ENCODE data around the gene MXRA7.

The MXRA7 gene

DNA sequence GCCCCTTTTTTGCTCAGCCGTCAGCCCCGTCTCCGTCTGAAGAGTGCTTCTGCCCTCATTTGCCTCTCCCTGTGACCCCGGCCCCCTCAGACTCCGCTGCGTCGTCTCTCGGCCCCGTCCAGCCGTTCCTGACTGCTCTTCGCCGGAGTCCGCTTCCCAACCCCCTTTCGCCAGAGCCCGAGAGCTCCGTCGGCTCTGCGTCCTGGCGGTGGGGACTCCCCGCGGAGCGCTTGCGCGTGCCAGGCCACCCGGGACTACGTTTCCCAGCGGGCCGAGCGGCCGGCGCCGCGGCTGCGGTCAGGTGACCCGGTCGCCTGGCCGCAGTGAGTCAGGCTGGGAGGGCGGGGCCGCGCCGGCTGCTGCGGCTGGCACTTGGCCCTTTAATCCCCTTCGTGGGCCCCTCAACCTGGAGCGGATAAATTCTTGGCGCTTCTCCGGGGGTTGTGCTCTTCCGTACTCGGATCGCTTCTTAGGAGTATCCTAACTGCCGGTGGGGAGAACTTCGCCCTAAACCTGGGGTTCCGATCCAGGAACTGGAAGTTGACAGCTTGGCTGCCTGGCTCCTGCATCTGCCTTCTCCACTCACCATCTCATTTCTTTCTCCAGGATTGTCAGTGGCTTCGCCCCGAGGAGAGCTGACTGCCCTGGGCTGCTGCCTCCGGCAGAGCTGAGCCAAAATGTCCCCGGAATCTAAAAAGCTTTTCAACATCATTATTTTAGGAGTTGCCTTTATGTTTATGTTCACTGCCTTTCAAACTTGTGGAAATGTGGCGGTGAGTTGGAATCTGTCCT lies 27.1 kb upstream of the MXRA7 start, which contains the start of gene MFSD11 (continued):
- no peak; the same call in 1 of the 2 replicates for TF ChIP-seq MYNN (tag by site-specific recombination; IDR thresholded peaks at IDR 0.05; ENCODE audit: borderline replicate concordance)
- TF ChIP-seq ZNF184 (tag by site-specific recombination; IDR thresholded peaks at IDR 0.05) = peak; percentile 72; the same call in 1 of the 2 replicates
- TF ChIP-seq ZNF510 (tag by site-specific recombination; IDR thresholded peaks at IDR 0.05; ENCODE audit: insufficient replicate concordance) = no peak
- peak; percentile 77; the same call in 1 of the 2 replicates for TF ChIP-seq ZXDB (tag by site-specific recombination; IDR thresholded peaks at IDR 0.05)
- no peak; the same call in 1 of the 2 replicates for TF ChIP-seq SP2 (tag by site-specific recombination; IDR thresholded peaks at IDR 0.05)
- TF ChIP-seq, protein P1, sequence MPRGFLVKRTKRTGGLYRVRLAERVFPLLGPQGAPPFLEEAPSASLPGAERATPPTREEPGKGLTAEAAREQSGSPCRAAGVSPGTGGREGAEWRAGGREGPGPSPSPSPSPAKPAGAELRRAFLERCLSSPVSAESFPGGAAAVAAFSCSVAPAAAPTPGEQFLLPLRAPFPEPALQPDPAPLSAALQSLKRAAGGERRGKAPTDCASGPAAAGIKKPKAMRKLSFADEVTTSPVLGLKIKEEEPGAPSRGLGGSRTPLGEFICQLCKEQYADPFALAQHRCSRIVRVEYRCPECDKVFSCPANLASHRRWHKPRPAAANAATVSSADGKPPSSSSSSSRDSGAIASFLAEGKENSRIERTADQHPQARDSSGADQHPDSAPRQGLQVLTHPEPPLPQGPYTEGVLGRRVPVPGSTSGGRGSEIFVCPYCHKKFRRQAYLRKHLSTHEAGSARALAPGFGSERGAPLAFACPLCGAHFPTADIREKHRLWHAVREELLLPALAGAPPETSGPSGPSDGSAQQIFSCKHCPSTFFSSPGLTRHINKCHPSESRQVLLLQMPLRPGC (tag by site-specific recombination; IDR thresholded peaks at IDR 0.05) = peak; percentile 84; the same call in 1 of the 2 replicates
- TF ChIP-seq ZBTB48 (tag by site-specific recombination; IDR thresholded peaks at IDR 0.05) = no peak
- TF ChIP-seq ZNF223 (tag by site-specific recombination; IDR thresholded peaks at IDR 0.05) = no peak
- TF ChIP-seq ZEB2 (tag by site-specific recombination; IDR thresholded peaks at IDR 0.05) = peak; percentile 95
- no peak for TF ChIP-seq ZNF530 (tag by site-specific recombination; IDR thresholded peaks at IDR 0.05; ENCODE audit: low read depth)
- no peak for TF ChIP-seq HOXD13 (CRISPR knock-in tag; IDR thresholded peaks at IDR 0.05; ENCODE audit: borderline replicate concordance)
- TF ChIP-seq, protein P2, sequence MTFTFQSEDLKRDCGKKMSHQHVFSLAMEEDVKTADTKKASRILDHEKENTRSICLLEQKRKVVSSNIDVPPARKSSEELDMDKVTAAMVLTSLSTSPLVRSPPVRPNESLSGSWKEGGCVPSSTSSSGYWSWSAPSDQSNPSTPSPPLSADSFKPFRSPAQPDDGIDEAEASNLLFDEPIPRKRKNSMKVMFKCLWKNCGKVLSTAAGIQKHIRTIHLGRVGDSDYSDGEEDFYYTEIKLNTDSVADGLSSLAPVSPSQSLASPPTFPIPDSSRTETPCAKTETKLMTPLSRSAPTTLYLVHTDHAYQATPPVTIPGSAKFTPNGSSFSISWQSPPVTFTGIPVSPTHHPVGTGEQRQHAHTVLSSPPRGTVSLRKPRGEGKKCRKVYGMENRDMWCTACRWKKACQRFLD (tag by site-specific recombination; IDR thresholded peaks at IDR 0.05) = no peak
- TF ChIP-seq, protein P3, sequence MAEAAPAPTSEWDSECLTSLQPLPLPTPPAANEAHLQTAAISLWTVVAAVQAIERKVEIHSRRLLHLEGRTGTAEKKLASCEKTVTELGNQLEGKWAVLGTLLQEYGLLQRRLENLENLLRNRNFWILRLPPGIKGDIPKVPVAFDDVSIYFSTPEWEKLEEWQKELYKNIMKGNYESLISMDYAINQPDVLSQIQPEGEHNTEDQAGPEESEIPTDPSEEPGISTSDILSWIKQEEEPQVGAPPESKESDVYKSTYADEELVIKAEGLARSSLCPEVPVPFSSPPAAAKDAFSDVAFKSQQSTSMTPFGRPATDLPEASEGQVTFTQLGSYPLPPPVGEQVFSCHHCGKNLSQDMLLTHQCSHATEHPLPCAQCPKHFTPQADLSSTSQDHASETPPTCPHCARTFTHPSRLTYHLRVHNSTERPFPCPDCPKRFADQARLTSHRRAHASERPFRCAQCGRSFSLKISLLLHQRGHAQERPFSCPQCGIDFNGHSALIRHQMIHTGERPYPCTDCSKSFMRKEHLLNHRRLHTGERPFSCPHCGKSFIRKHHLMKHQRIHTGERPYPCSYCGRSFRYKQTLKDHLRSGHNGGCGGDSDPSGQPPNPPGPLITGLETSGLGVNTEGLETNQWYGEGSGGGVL (tag by site-specific recombination; IDR thresholded peaks at IDR 0.05) = peak; percentile 29; the same call in 1 of the 2 replicates
- peak; percentile 93 for TF ChIP-seq ZNF341 (tag by site-specific recombination; IDR thresholded peaks at IDR 0.05; ENCODE audit: low read depth)
- TF ChIP-seq ZNF23 (tag by site-specific recombination; IDR thresholded peaks at IDR 0.05; ENCODE audit: borderline replicate concordance) = no peak
- TF ChIP-seq, protein P4, sequence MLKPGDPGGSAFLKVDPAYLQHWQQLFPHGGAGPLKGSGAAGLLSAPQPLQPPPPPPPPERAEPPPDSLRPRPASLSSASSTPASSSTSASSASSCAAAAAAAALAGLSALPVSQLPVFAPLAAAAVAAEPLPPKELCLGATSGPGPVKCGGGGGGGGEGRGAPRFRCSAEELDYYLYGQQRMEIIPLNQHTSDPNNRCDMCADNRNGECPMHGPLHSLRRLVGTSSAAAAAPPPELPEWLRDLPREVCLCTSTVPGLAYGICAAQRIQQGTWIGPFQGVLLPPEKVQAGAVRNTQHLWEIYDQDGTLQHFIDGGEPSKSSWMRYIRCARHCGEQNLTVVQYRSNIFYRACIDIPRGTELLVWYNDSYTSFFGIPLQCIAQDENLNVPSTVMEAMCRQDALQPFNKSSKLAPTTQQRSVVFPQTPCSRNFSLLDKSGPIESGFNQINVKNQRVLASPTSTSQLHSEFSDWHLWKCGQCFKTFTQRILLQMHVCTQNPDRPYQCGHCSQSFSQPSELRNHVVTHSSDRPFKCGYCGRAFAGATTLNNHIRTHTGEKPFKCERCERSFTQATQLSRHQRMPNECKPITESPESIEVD (tag by site-specific recombination; IDR thresholded peaks at IDR 0.05) = no peak
- peak; percentile 52 for TF ChIP-seq MZF1 (tag by site-specific recombination; IDR thresholded peaks at IDR 0.05; ENCODE audit: borderline replicate concordance)
- TF ChIP-seq, protein P5, sequence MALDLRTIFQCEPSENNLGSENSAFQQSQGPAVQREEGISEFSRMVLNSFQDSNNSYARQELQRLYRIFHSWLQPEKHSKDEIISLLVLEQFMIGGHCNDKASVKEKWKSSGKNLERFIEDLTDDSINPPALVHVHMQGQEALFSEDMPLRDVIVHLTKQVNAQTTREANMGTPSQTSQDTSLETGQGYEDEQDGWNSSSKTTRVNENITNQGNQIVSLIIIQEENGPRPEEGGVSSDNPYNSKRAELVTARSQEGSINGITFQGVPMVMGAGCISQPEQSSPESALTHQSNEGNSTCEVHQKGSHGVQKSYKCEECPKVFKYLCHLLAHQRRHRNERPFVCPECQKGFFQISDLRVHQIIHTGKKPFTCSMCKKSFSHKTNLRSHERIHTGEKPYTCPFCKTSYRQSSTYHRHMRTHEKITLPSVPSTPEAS (tag by site-specific recombination; IDR thresholded peaks at IDR 0.05) = 0 out of 2 replicates have a peak, but pooled peaks have one; percentile 10
- peak; percentile 83 for TF ChIP-seq ZSCAN30 (tag by site-specific recombination; IDR thresholded peaks at IDR 0.05)
- TF ChIP-seq HOXC10 (CRISPR knock-in tag; IDR thresholded peaks at IDR 0.05) = no peak
- TF ChIP-seq ZNF555 (tag by site-specific recombination; conservative IDR thresholded peaks at IDR 0.05) = no peak
- no peak for TF ChIP-seq ZNF830 (tag by site-specific recombination; IDR thresholded peaks at IDR 0.05; ENCODE audit: low read depth)
- TF ChIP-seq ZNF664 (tag by site-specific recombination; IDR thresholded peaks at IDR 0.05) = no peak
- TF ChIP-seq KLF7 (tag by site-specific recombination; IDR thresholded peaks at IDR 0.05; ENCODE audit: borderline replicate concordance) = no peak
- TF ChIP-seq, protein P6, sequence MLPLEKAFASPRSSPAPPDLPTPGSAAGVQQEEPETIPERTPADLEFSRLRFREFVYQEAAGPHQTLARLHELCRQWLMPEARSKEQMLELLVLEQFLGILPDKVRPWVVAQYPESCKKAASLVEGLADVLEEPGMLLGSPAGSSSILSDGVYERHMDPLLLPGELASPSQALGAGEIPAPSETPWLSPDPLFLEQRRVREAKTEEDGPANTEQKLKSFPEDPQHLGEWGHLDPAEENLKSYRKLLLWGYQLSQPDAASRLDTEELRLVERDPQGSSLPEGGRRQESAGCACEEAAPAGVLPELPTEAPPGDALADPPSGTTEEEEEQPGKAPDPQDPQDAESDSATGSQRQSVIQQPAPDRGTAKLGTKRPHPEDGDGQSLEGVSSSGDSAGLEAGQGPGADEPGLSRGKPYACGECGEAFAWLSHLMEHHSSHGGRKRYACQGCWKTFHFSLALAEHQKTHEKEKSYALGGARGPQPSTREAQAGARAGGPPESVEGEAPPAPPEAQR (tag by site-specific recombination; IDR thresholded peaks at IDR 0.05) = no peak
- no peak for TF ChIP-seq ZNF239 (tag by site-specific recombination; IDR thresholded peaks at IDR 0.05)
- TF ChIP-seq, protein P7, sequence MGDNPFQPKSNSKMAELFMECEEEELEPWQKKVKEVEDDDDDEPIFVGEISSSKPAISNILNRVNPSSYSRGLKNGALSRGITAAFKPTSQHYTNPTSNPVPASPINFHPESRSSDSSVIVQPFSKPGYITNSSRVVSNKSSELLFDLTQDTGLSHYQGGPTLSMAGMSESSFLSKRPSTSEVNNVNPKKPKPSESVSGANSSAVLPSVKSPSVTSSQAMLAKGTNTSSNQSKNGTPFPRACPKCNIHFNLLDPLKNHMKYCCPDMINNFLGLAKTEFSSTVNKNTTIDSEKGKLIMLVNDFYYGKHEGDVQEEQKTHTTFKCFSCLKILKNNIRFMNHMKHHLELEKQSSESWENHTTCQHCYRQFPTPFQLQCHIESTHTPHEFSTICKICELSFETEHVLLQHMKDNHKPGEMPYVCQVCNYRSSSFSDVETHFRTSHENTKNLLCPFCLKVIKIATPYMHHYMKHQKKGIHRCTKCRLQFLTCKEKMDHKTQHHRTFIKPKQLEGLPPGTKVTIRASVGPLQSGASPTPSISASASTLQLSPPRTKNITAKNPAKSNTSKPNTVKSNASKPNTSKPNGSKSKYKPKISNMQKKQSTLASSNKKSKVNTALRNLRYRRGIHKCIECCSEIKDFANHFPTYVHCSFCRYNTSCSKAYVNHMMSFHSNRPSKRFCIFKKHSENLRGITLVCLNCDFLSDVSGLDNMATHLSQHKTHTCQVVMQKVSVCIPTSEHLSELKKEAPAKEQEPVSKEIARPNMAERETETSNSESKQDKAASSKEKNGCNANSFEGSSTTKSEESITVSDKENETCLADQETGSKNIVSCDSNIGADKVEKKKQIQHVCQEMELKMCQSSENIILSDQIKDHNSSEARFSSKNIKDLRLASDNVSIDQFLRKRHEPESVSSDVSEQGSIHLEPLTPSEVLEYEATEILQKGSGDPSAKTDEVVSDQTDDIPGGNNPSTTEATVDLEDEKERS (tag by site-specific recombination; IDR thresholded peaks at IDR 0.05) = no peak

All from HEK293 (cell line).